Upper lobe of left lung (tissue), 6 donors: ENCODE results near the gene WDR44. TPM values are rescaled to one million over a fixed set of nuclear protein-coding genes. Genes with fewer than 3 reads are reported as not detected.

Experiments used
- ATAC-seq, 2 donors: fragments of 200-7000 bp; cut with Tn5 transposase; one replicate each; pipeline ENCODE4 v1.9.1; 2022; ENCODE audit warnings: mild to moderate bottlenecking in 2 of 2, moderate library complexity in 2 of 2; ENCODE audit not compliant: low FRiP score in 2 of 2
- DNase-seq, 2 donors: peaks; one replicate each; pipeline ENCODE4 v3.0.0-alpha.2; 2019 to 2020
- H3K27ac ChIP-seq, 4 donors: fragments of 200-600 bp; sonication (generic); one replicate each; pipeline ENCODE4 v1.5.1; 2016 to 2019
- H3K27me3 ChIP-seq, 4 donors: fragments of 200-600 bp; sonication (generic); one replicate each; pipeline ENCODE4 v1.5.1; 2017 to 2019
- H3K36me3 ChIP-seq, 4 donors: fragments of 200-600 bp; sonication (generic); one replicate each; pipeline ENCODE4 v1.5.1; 2016 to 2019
- H3K4me1 ChIP-seq, 4 donors: fragments of 200-600 bp; sonication (generic); one replicate each; pipeline ENCODE4 v1.5.1; 2018 to 2019
- H3K4me3 ChIP-seq, 4 donors: fragments of 200-600 bp; sonication (generic); one replicate each; pipeline ENCODE4 v1.5.1; 2017 to 2019; ENCODE audit warnings: mild to moderate bottlenecking in 2 of 4, moderate library complexity in 1 of 4
- H3K9me3 ChIP-seq, 4 donors: fragments of 200-600 bp; sonication (generic); one replicate each; pipeline ENCODE4 v1.5.1; 2018 to 2019
- CTCF ChIP-seq, 6 experiments: fragments of 450-650 bp in 4 of 6; fragments of 200-600 bp in 2 of 6; sonication (generic) in 2 of 6; IDR thresholded peaks; one replicate each; pipeline ENCODE4 v1.5.1; 2016 to 2019; ENCODE audit warnings: antibody characterized with exemption in 6 of 6
- EP300 ChIP-seq, 4 donors: sonication (generic); formaldehyde crosslinking; IDR thresholded peaks; one replicate each; pipeline ENCODE4 v1.5.1; 2017; ENCODE audit warnings: antibody characterized with exemption in 4 of 4, control low read depth in 2 of 4
- POLR2A ChIP-seq, 4 donors: fragments of 450-650 bp; IDR thresholded peaks; one replicate each; pipeline ENCODE4 v1.5.1; 2016 to 2017; ENCODE audit warnings: antibody characterized with exemption in 4 of 4, mild to moderate bottlenecking in 2 of 4
- POLR2AphosphoS5 ChIP-seq, 2 donors: sonication (generic); formaldehyde crosslinking; IDR thresholded peaks; one replicate each; pipeline ENCODE4 v1.5.1; 2017; ENCODE audit warnings: antibody characterized with exemption in 2 of 2
- WGBS, 2 donors: methylation state at CpG; one replicate each; pipeline ENCODE4 v1.1.5; 2017 to 2018; 5-methylcytosine and 5-hydroxymethylcytosine counted together
- total RNA-seq, 6 donors: library from RNA; depleted of rRNA in 4 of 6; stranded (reverse); fragments of >200 nt in 4 of 6; gene quantifications; one replicate each; pipeline versions ENCODE4 v1.1.0 to v1.2.1, GENCODE V29; 2016 to 2021
- donor health status: DM: no; HTN: no; CAD: no; lungs with moderate emphysema.
- donor health status: DM: no; HTN: yes; CAD: no; lungs with severe emphysema.

The WDR44 gene
- total RNA-seq, 6 donors from 2014 or later = 11.8 to 22.6 (median 13.9) TPM

DNA sequence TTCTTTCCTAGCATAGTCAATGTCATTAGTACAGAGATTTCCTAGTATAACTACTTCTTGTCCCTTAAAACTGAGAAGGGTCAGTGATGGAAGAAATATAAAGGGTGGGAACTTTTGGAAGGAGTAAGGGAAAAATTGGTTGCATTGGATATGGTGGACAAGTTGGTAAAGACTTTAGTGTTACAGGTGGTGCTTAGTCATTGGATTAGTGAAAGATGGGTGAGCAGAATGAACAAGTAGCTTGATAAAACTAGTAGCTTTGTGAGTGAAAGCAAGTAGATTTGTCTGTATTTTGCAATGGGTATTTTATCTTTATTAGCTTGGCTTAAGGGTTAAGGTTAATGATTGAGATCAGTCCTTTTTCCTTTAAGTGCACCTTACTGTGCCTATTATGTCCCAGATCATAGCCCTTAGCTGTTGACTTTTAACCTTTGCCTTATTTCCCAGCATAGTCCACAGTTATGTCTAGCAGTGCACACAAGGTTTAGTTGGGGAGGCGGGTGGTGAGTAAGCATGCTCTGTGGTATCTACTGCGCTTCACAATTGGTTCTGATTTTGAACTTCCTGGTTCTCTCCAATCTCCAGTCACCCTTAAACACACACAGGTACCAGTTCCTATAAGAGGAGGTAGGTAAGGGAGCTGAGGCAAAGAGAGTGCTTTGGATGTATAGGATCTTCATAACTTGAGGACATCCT lies 9.5 kb downstream of the WDR44 start:
- DNase-seq (no peak), ATAC-seq (no peak)
- WGBS, 2 donors = 68 to 86% methylated on average over 2 of the region's 2 CpGs
- no peaks in the 10 kb centered on the region for H3K9me3 ChIP-seq
- TF ChIP-seq POLR2AphosphoS5 (IDR thresholded peaks at IDR 0.05) = no peak
- no peak overlapping the region for H3K4me3 ChIP-seq
- H3K36me3 ChIP-seq = no peaks in the 10 kb centered on the region
- H3K27ac ChIP-seq = no peak overlapping the region
- no peaks in the 10 kb centered on the region for H3K27me3 ChIP-seq
- peaks cover 0 to 9% (median 2%) of the 10 kb centered on the region in 4 donors for H3K4me1 ChIP-seq

DNA sequence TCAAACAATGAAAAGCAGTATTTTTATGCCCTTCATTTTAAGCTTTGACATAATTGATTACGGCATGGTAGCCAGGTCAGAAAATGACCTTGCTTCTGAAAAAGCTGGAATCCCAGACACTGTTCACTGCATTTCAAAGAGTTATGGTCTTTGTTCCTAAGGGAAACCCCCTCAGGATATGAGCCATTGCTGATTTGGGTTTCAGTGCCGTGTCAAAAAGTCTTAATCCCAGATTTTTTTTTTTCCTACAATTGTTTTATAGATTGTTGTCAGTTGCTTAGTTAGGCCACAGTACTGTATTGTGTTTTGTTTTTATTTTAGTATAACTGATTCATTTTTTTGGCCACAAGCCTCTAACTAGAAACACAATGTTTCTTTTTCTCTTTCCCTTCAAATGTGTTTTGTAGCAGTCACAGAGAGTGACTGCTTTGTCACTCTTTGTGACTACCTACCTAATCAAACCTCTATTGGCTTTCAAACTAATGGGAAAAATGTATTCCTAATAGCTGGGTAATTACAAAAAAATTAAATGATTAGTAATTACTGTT lies 10.3 kb downstream of the WDR44 start:
- DNase-seq (no peak), ATAC-seq (no peak)
- Histone ChIP-seq H3K4me3 (no peak overlapping the region), H3K27ac (no peak overlapping the region), H3K4me1 (peaks cover 0 to 10% (median 2%) of the 10 kb centered on the region in 4 donors), H3K9me3 (no peaks in the 10 kb centered on the region), H3K27me3 (no peaks in the 10 kb centered on the region), H3K36me3 (no peaks in the 10 kb centered on the region)
- WGBS, 2 donors = 55 to 60% methylated on average over 2 of the region's 2 CpGs
- TF ChIP-seq POLR2AphosphoS5 (IDR thresholded peaks at IDR 0.05) = no peak
- no peak for TF ChIP-seq EP300 (IDR thresholded peaks at IDR 0.05)
- no peak for TF ChIP-seq CTCF (IDR thresholded peaks at IDR 0.05)
- TF ChIP-seq POLR2A (IDR thresholded peaks at IDR 0.05) = no peak

GRCh38 chrX:118360429-118361125 lies 14.7 kb downstream of the WDR44 start:
- no peak for ATAC-seq

GRCh38 chrX:118364261-118364660 lies 18.4 kb downstream of the WDR44 start:
- H3K4me1 ChIP-seq = peaks cover 0 to 7% (median 0%) of the 10 kb centered on the region in 4 donors
- no peak overlapping the region for H3K27ac ChIP-seq
- no peaks in the 10 kb centered on the region for H3K27me3 ChIP-seq
- H3K9me3 ChIP-seq = no peaks in the 10 kb centered on the region
- DNase-seq (no peak), ATAC-seq (no peak)
- TF ChIP-seq EP300 (IDR thresholded peaks at IDR 0.05) (no peak), POLR2AphosphoS5 (IDR thresholded peaks at IDR 0.05) (no peak), POLR2A (IDR thresholded peaks at IDR 0.05) (no peak), CTCF (IDR thresholded peaks at IDR 0.05) (no peak)
- no peaks in the 10 kb centered on the region for H3K36me3 ChIP-seq
- H3K4me3 ChIP-seq = no peak overlapping the region

More at GRCh38 chrX:118360429-118361125, 14.7 kb downstream of the WDR44 start:
- Histone ChIP-seq H3K4me3 (no peak overlapping the region), H3K9me3 (no peaks in the 10 kb centered on the region), H3K27ac (no peak overlapping the region), H3K27me3 (no peaks in the 10 kb centered on the region), H3K36me3 (no peaks in the 10 kb centered on the region), H3K4me1 (peaks cover 0 to 7% (median 0%) of the 10 kb centered on the region in 4 donors)
- TF ChIP-seq CTCF (IDR thresholded peaks at IDR 0.05) (no peak), POLR2A (IDR thresholded peaks at IDR 0.05) (no peak)
- DNase-seq = no peak
- WGBS, 2 donors = 58 to 63% methylated on average over 3 of the region's 3 CpGs

- no peak for ATAC-seq
- TF ChIP-seq EP300 (IDR thresholded peaks at IDR 0.05) = no peak
- no peak for TF ChIP-seq POLR2A (IDR thresholded peaks at IDR 0.05)
- TF ChIP-seq CTCF (IDR thresholded peaks at IDR 0.05) = no peak
- no peak for TF ChIP-seq POLR2AphosphoS5 (IDR thresholded peaks at IDR 0.05)
- no peak overlapping the region for H3K27ac ChIP-seq
- no peaks in the 10 kb centered on the region for H3K27me3 ChIP-seq
- DNase-seq = no peak
- H3K36me3 ChIP-seq = no peaks in the 10 kb centered on the region
- no peaks in the 10 kb centered on the region for H3K4me1 ChIP-seq
- no peaks in the 10 kb centered on the region for H3K9me3 ChIP-seq
- H3K4me3 ChIP-seq = no peak overlapping the region
Measured at GRCh38 chrX:118367338-118367737, 21.4 kb downstream of the WDR44 start.
